ENCODE results near the gene IFNA17. TPM values are rescaled to one million over a fixed set of nuclear protein-coding genes. Genes with fewer than 3 reads are reported as not detected.

The IFNA17 gene
- not detected in 3 replicates for total RNA-seq

- Mint-ChIP-seq H3K27me3 (ENCODE audit: low read depth) (peaks cover 14% of the 10 kb centered on the region), H3K4me1 (no peaks in the 10 kb centered on the region), H3K4me3 (no peak within 1 kb of the TSS), H3K9me3 (no peaks in the 10 kb centered on the region), H3K27ac (no peak within 1 kb of the TSS), H3K36me3 (no peaks in the 10 kb centered on the region)
- TF ChIP-seq CTCF (IDR thresholded peaks at IDR 0.05; ENCODE audit: unreplicated experiment), result no peak
- no peak for DNase-seq (ENCODE audit: low spot score in 2 of 2, unreplicated experiment in 2 of 2)
Observed at GRCh38 chr9:21228122-21228521, at the start of gene IFNA17. Gene IFNA17, minus strand, starts transcription at chr9:21228222. Its CDS starts 49 bp downstream, at chr9:21228173.

GRCh38 chr9:21268347-21268657 lies 40.3 kb upstream of the IFNA17 start:
- H3K9me3 Mint-ChIP-seq, result peaks cover 13% of the 10 kb centered on the region
- no peaks in the 10 kb centered on the region for H3K36me3 Mint-ChIP-seq
- H3K4me1 Mint-ChIP-seq, result peaks cover 2% of the 10 kb centered on the region
- no peak for DNase-seq (ENCODE audit: low spot score in 2 of 2, unreplicated experiment in 2 of 2)
- peaks cover 66% of the 10 kb centered on the region for H3K27me3 Mint-ChIP-seq (ENCODE audit: low read depth)
- no peak for TF ChIP-seq CTCF (IDR thresholded peaks at IDR 0.05; ENCODE audit: unreplicated experiment)
- H3K27ac Mint-ChIP-seq, result no peak overlapping the region
- H3K4me3 Mint-ChIP-seq, result no peak overlapping the region

GRCh38 chr9:21267485-21268346 lies 39.7 kb upstream of the IFNA17 start:
- peaks cover 68% of the 10 kb centered on the region for H3K27me3 Mint-ChIP-seq (ENCODE audit: low read depth)
- no peak overlapping the region for H3K27ac Mint-ChIP-seq
- peaks cover 13% of the 10 kb centered on the region for H3K9me3 Mint-ChIP-seq

DNA sequence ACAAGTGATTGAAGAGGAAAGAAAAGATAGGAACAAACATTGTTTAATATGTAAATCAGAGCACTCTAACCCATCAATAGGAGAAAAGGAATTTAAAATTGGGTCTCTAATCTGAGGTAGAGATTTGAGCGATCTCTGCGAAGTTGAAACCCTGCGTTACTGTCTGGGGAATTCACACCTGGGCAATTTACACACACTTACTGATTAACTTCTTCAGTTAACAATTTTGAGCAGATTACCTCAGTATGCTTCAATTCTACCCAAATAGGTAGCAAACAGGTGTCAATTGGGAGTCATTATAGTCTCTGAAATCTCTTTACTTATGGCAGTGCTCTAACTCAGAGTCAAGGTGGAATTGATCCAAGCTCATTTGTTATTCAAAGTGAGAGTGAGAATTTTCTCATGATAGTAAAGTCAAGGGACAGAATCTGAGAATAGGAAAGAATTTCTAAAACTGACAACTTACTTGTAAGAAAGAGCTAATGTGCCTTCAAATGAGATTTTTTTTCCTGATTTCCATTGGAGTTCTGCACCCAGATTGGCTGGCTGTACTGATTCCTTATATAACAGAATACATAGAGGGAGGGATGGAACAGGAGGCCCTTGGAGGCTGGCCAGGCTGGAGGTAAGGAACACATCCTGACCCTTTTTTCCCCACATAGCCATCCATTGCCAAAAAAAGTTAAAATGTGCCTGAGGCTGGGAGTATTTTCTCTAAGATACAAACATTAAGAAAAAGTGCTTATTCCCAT lies 38.9 kb upstream of the IFNA17 start:
- Mint-ChIP-seq H3K4me1 (peaks cover 2% of the 10 kb centered on the region), H3K4me3 (no peak overlapping the region), H3K36me3 (no peaks in the 10 kb centered on the region), H3K27ac (no peak overlapping the region), H3K9me3 (peaks cover 13% of the 10 kb centered on the region), H3K27me3 (ENCODE audit: low read depth) (peaks cover 76% of the 10 kb centered on the region)
- TF ChIP-seq CTCF (IDR thresholded peaks at IDR 0.05; ENCODE audit: unreplicated experiment), result no peak
- DNase-seq (ENCODE audit: low spot score in 2 of 2, unreplicated experiment in 2 of 2), result no peak

More at GRCh38 chr9:21267485-21268346, 39.7 kb upstream of the IFNA17 start:
- no peak overlapping the region for H3K4me3 Mint-ChIP-seq
- DNase-seq (ENCODE audit: low spot score in 2 of 2, unreplicated experiment in 2 of 2), result no peak
- H3K4me1 Mint-ChIP-seq, result peaks cover 2% of the 10 kb centered on the region
- H3K36me3 Mint-ChIP-seq, result no peaks in the 10 kb centered on the region
- no peak for TF ChIP-seq CTCF (IDR thresholded peaks at IDR 0.05; ENCODE audit: unreplicated experiment)

GRCh38 chr9:21265421-21266189 lies 37.6 kb upstream of the IFNA17 start:
- no peak overlapping the region for H3K27ac Mint-ChIP-seq
- H3K9me3 Mint-ChIP-seq, result peaks cover 3% of the 10 kb centered on the region
- peaks cover 2% of the 10 kb centered on the region for H3K4me1 Mint-ChIP-seq
- H3K27me3 Mint-ChIP-seq (ENCODE audit: low read depth), result peaks cover 73% of the 10 kb centered on the region
- H3K4me3 Mint-ChIP-seq, result no peak overlapping the region
- TF ChIP-seq CTCF (IDR thresholded peaks at IDR 0.05; ENCODE audit: unreplicated experiment), result no peak
- H3K36me3 Mint-ChIP-seq, result no peaks in the 10 kb centered on the region
- DNase-seq (ENCODE audit: low spot score in 2 of 2, unreplicated experiment in 2 of 2), result no peak
